ENCODE data around the gene S100A1. TPM values are rescaled to one million over a fixed set of nuclear protein-coding genes. Genes with fewer than 3 reads are reported as not detected.
A peak's percentile ranks its signal among the peaks of the same experiment; 100 is the strongest.

S100A1 gene
- total and polyA plus RNA-seq, 2 of the 13 experiments (the other 11 are each of a cell fraction or from before 2014, with no cell fraction given): 120 to 251 TPM

GRCh38 chr1:153608742-153609584 lies 19.3 kb upstream of the S100A1 start (continued):
- no peak for TF ChIP-seq ZNF256 (CRISPR knock-in tag; conservative IDR thresholded peaks at IDR 0.05)
- TF ChIP-seq FOXC1 (CRISPR knock-in tag; IDR thresholded peaks at IDR 0.05; ENCODE audit: borderline replicate concordance): no peak
- no peak for TF ChIP-seq SP1 (IDR thresholded peaks at IDR 0.05)
- TF ChIP-seq SP1 (CRISPR knock-in tag; IDR thresholded peaks at IDR 0.05): peak; percentile 85
- TF ChIP-seq ZNF569 (CRISPR knock-in tag; IDR thresholded peaks at IDR 0.05; ENCODE audit: borderline replicate concordance): no peak; the same call in 1 of the 2 replicates
- TF ChIP-seq ZNF607 (CRISPR knock-in tag; IDR thresholded peaks at IDR 0.05; ENCODE audit: borderline replicate concordance): peak; percentile 81; the same call in 1 of the 2 replicates
- peak; percentile 57; the same call in 1 of the 2 replicates for TF ChIP-seq ZNF335 (CRISPR knock-in tag; IDR thresholded peaks at IDR 0.05)
- peak; percentile 56 for TF ChIP-seq RBM39 (IDR thresholded peaks at IDR 0.05; ENCODE audit: low read depth, low read length, poor library complexity, severe bottlenecking)
- no peak for TF ChIP-seq ZNF468 (CRISPR knock-in tag; IDR thresholded peaks at IDR 0.05)
- peak; percentile 60 for TF ChIP-seq HNRNPH1 (optimal IDR thresholded peaks at IDR 0.05; ENCODE audit: low read depth, low read length)
- TF ChIP-seq SIN3B (IDR thresholded peaks at IDR 0.05; ENCODE audit: low read length): 0 out of 2 replicates have a peak, but pooled peaks have one; percentile 18
- no peak for TF ChIP-seq ZNF232 (CRISPR knock-in tag; IDR thresholded peaks at IDR 0.05; ENCODE audit: borderline replicate concordance)
- TF ChIP-seq ZBTB20 (CRISPR knock-in tag; IDR thresholded peaks at IDR 0.05; ENCODE audit: borderline replicate concordance, low read depth): peak; percentile 58; the same call in 1 of the 2 replicates
- TF ChIP-seq ZNF646 (CRISPR knock-in tag; IDR thresholded peaks at IDR 0.05): no peak
- TF ChIP-seq TFE3 (CRISPR knock-in tag; IDR thresholded peaks at IDR 0.05): 0 out of 2 replicates have a peak, but pooled peaks have one; percentile 30
- TF ChIP-seq MBD4 (IDR thresholded peaks at IDR 0.05; ENCODE audit: borderline replicate concordance, low read length): no peak
- peak; percentile 57 for TF ChIP-seq ZFX (CRISPR knock-in tag; IDR thresholded peaks at IDR 0.05; ENCODE audit: low read depth)
- no peak for TF ChIP-seq MLXIP (CRISPR knock-in tag; IDR thresholded peaks at IDR 0.05; ENCODE audit: borderline replicate concordance)
- TF ChIP-seq ZNF792 (CRISPR knock-in tag; IDR thresholded peaks at IDR 0.05): peak; percentile 24; the same call in 1 of the 2 replicates
